T1000 (cell line): Measurements from ENCODE around the gene ZNF581.

Experiments used
- DNase-seq: peaks from one replicate; lab custom pipeline; 2025; ENCODE audit warnings: mixed read lengths; lab: John Stamatoyannopoulos, UW

Gene ZNF581

GRCh38 chr19:55694656-55695491 is 51.4 kb downstream of the ZNF581 start:
- DNase-seq, result no peak
